Endothelial cell of umbilical vein (primary cell): ENCODE data around the gene OR13J1. TPM values are rescaled to one million over a fixed set of nuclear protein-coding genes. Genes with fewer than 3 reads are reported as not detected.

Source experiments
- BruUV-seq: library from RNA; stranded (reverse); fragments of 400-500 nt; replicated peaks from 2 replicates; lab custom pipeline; 2021; lab: Mats Ljungman, UMichigan
- CTCF ChIA-PET: fragments of 300-600, 350-600 bp; sonication (Branson Sonifier 250); formaldehyde crosslinking; loops from one replicate; lab custom pipeline; 2021; ENCODE audit warnings: antibody characterized with exemption, inconsistent platforms; lab: Charles Lee
- POLR2A ChIA-PET: fragments of 300-600, 350-600 bp; sonication (Branson Sonifier 250); formaldehyde crosslinking; loops from one replicate; lab custom pipeline; 2021; ENCODE audit warnings: antibody characterized with exemption, inconsistent platforms; lab: Charles Lee
- DNase-seq: peaks from one replicate; pipeline ENCODE4 v3.0.0-alpha.2; 2011; ENCODE audit warnings: low read depth, low spot score
- FAIRE-seq: peaks from 2 replicates; lab custom pipeline; 2011; peaks lifted over from hg19 to GRCh38; lab: Jason Lieb, UNC
- H2AFZ ChIP-seq: 2 replicates; pipeline ENCODE4 v1.6.0; 2012; ENCODE audit warnings: low read depth, low read length, control low read depth, inconsistent platforms
- H3K27ac ChIP-seq: 2 replicates; pipeline ENCODE4 v1.5.1; 2011; ENCODE audit warnings: low read depth, mild to moderate bottlenecking, control low read depth, low read length, moderate library complexity; ENCODE audit not compliant: insufficient read depth
- H3K27me3 ChIP-seq, 2 experiments: 2 replicates each; pipeline versions ENCODE4 v1.6.0 to v1.6.1; 2011; ENCODE audit warnings: low read length in 2 of 2, mixed read lengths in 1 of 2; ENCODE audit not compliant: control insufficient read depth in 2 of 2, insufficient read depth in 2 of 2
- H3K36me3 ChIP-seq, 2 experiments: 2 replicates in 1 of 2; 3 replicates in 1 of 2; pipeline ENCODE4 v1.5.1; 2011; ENCODE audit warnings: low read length in 2 of 2, mild to moderate bottlenecking in 1 of 2, moderate library complexity in 1 of 2; ENCODE audit not compliant: control insufficient read depth in 2 of 2, insufficient read depth in 2 of 2; ENCODE audit errors: extremely low read depth in 1 of 2
- H3K4me1 ChIP-seq: 3 replicates; pipeline ENCODE4 v1.5.1; 2011; ENCODE audit warnings: mild to moderate bottlenecking, low read length; ENCODE audit not compliant: control insufficient read depth, insufficient read depth; ENCODE audit errors: extremely low read depth
- H3K4me2 ChIP-seq: 2 replicates; pipeline ENCODE4 v1.6.1; 2011; ENCODE audit warnings: low read length, control low read depth, mixed read lengths; ENCODE audit not compliant: insufficient read depth
- H3K4me3 ChIP-seq, 3 experiments: fragments of 200-600 bp in 1 of 3; sonication (generic), shearing (Covaris generic) in 1 of 3; replicated peaks in 1 of 3; 2 replicates each; pipeline ENCODE4 v1.5.1; 2011 to 2016; ENCODE audit warnings: control low read depth in 3 of 3, low read length in 3 of 3, mild to moderate bottlenecking in 2 of 3, inconsistent platforms in 1 of 3, low read depth in 1 of 3, moderate library complexity in 1 of 3; ENCODE audit not compliant: insufficient read depth in 1 of 3
- H3K79me2 ChIP-seq: 2 replicates; pipeline ENCODE4 v1.6.0; 2012; ENCODE audit warnings: low read length, inconsistent platforms; ENCODE audit not compliant: control insufficient read depth, insufficient read depth
- H3K9ac ChIP-seq: replicated peaks from 2 replicates; pipeline ENCODE3; 2011; ENCODE audit warnings: low read length, control low read depth; ENCODE audit not compliant: insufficient read depth; ENCODE audit errors: extremely low read depth
- H3K9me1 ChIP-seq: replicated peaks from 3 replicates; pipeline ENCODE4 v1.6.0; 2011; ENCODE audit warnings: mild to moderate bottlenecking, low read length; ENCODE audit not compliant: control insufficient read depth, insufficient read depth; ENCODE audit errors: extremely low read depth
- H3K9me3 ChIP-seq: replicated peaks from 2 replicates; pipeline ENCODE4 v1.5.1; 2012; ENCODE audit warnings: low read length, inconsistent platforms; ENCODE audit not compliant: control insufficient read depth, insufficient read depth
- H4K20me1 ChIP-seq: replicated peaks from 2 replicates; pipeline ENCODE3; 2011; ENCODE audit warnings: mild to moderate bottlenecking, low read length; ENCODE audit not compliant: control insufficient read depth, insufficient read depth; ENCODE audit errors: extremely low read depth
- EZH2 ChIP-seq: IDR thresholded peaks from 2 replicates; pipeline ENCODE4 v1.6.1; 2012; ENCODE audit warnings: borderline replicate concordance, low read depth, mild to moderate bottlenecking, moderate library complexity, low read length, inconsistent platforms; ENCODE audit not compliant: severe bottlenecking
- GATA2 ChIP-seq: IDR thresholded peaks from 2 replicates; pipeline ENCODE4 v1.7.0; 2011; ENCODE audit warnings: low read depth, mild to moderate bottlenecking, moderate library complexity, mixed read lengths, low read length; ENCODE audit not compliant: insufficient read length, insufficient read depth
- JUN ChIP-seq: IDR thresholded peaks from 2 replicates; pipeline ENCODE4 v1.6.1; 2011; ENCODE audit warnings: borderline replicate concordance, low read depth; ENCODE audit not compliant: insufficient read length, insufficient read depth
- MAX ChIP-seq: IDR thresholded peaks from 2 replicates; pipeline ENCODE4 v1.6.1; 2011; ENCODE audit not compliant: insufficient read depth, insufficient read length
- POLR2A ChIP-seq: IDR thresholded peaks from 2 replicates; pipeline ENCODE4 v1.6.1; 2012; ENCODE audit warnings: low read depth, mild to moderate bottlenecking, control low read depth, low read length
- POLR2AphosphoS5 ChIP-seq: IDR thresholded peaks from 2 replicates; pipeline ENCODE4 v1.6.1; 2012; ENCODE audit warnings: low read depth, mild to moderate bottlenecking, control low read depth, low read length, moderate library complexity; ENCODE audit not compliant: insufficient read depth
- dilution Hi-C: fragments of 300-500 bp; cut with MboI; formaldehyde crosslinking; loops from one replicate; pipeline ENCODE4 v1.15.0; 2019; ENCODE audit warnings: low sequenced_read_pairs; ENCODE audit not compliant: extremely low pct_ligation_motif_present
- intact Hi-C: fragments of 100-400 bp; cut with micrococcal nuclease; formaldehyde crosslinking; loops from one replicate; pipeline ENCODE4 v1.10.0; 2022
- polyA plus RNA-seq, 4 experiments: library from polyadenylated mRNA; depleted of rRNA in 3 of 4; stranded (reverse) in 3 of 4; unstranded in 1 of 4; fragments of >200 nt; gene quantifications; 2 replicates each; pipeline versions ENCODE4 v1.2.1 to v1.2.3, GENCODE V29; 2011 to 2012; ENCODE audit warnings: missing spikeins in 1 of 4
- total RNA-seq: library from RNA; stranded (reverse); gene quantifications from 2 replicates; pipeline ENCODE4 v1.2.3, GENCODE V29; 2021
- TF ChIP-seq, protein P1 (sequence below), 2 donors: IDR thresholded peaks; 1 replicate in 1 of 2; 2 replicates in 1 of 2; pipeline ENCODE4 v1.5.1; 2011; ENCODE audit warnings: low read length in 2 of 2, mild to moderate bottlenecking in 2 of 2, moderate library complexity in 2 of 2, control low read depth in 1 of 2, inconsistent platforms in 1 of 2, low read depth in 1 of 2; ENCODE audit not compliant: insufficient read depth in 1 of 2; ENCODE audit errors: extremely low read depth in 1 of 2

The OR13J1 gene
- total and polyA plus RNA-seq, 2 donors (not counting 3 experiments of a cell fraction or from before 2014, with no cell fraction given), result not detected

- Histone ChIP-seq H2AFZ (no peak overlapping the region), H3K27ac (no peak overlapping the region), H3K27me3 (peaks cover 0 to 18% of the 10 kb centered on the region in 2 experiments), H3K4me1 (peaks cover 16% of the 10 kb centered on the region), H3K36me3 (no peaks in the 10 kb centered on the region), H3K9me3 (no peaks in the 10 kb centered on the region), H3K4me3 (no peak overlapping the region), H3K9ac (no peak overlapping the region), H3K9me1 (no peaks in the 10 kb centered on the region), H3K4me2 (no peak overlapping the region), H3K79me2 (no peaks in the 10 kb centered on the region), H4K20me1 (no peaks in the 10 kb centered on the region)
- CTCF ChIA-PET, result interaction anchor here (0.7 to 2.7 kb wide), 4 partner anchors 12 to 41 kb away, joined by 3 to 8 read pairs (median 6); partner anchors contain the start of gene TMEM8B
- TF ChIP-seq EZH2 (no peak), JUN (no peak), POLR2A (no peak), MAX (no peak), POLR2AphosphoS5 (no peak), GATA2 (no peak)
- TF ChIP-seq, protein P1, sequence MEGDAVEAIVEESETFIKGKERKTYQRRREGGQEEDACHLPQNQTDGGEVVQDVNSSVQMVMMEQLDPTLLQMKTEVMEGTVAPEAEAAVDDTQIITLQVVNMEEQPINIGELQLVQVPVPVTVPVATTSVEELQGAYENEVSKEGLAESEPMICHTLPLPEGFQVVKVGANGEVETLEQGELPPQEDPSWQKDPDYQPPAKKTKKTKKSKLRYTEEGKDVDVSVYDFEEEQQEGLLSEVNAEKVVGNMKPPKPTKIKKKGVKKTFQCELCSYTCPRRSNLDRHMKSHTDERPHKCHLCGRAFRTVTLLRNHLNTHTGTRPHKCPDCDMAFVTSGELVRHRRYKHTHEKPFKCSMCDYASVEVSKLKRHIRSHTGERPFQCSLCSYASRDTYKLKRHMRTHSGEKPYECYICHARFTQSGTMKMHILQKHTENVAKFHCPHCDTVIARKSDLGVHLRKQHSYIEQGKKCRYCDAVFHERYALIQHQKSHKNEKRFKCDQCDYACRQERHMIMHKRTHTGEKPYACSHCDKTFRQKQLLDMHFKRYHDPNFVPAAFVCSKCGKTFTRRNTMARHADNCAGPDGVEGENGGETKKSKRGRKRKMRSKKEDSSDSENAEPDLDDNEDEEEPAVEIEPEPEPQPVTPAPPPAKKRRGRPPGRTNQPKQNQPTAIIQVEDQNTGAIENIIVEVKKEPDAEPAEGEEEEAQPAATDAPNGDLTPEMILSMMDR (IDR thresholded peaks at IDR 0.05; ENCODE audit: extremely low read depth in 1 of 2, insufficient read depth in 1 of 2, low read depth in 1 of 2, low read length in 2 of 2), result no peak
- no peak for FAIRE-seq
- BruUV-seq, result no TSS peak
- POLR2A ChIA-PET, result no interaction called here
- no peak for DNase-seq
- intact Hi-C loops (no loop called here), dilution Hi-C loops (no loop called here)
Observed at GRCh38 chr9:35840881-35841644, 29.1 kb downstream of the OR13J1 start.
